Measurements from ENCODE around the gene DHX58.

DNA sequence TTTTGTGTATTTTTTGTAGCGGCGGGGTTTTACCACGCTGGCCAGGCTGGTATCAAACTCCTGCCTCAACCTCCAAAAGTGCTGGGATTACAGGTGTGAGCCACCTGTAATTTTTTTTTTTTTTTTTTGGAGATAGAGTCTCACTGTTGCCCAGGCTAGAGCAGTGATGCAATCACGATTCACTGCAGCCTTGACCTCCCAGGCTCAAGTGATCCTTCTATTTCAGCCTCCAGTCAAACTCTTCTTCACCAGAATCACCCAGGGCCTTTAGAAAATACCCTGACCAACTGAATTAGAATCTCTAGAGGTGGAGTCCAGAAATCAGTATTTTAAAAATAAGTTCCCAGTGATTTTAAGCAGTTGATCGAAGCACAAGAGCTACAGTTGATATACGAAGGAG lies 22.6 kb upstream of the DHX58 start:
- TF ChIP-seq, protein P1, sequence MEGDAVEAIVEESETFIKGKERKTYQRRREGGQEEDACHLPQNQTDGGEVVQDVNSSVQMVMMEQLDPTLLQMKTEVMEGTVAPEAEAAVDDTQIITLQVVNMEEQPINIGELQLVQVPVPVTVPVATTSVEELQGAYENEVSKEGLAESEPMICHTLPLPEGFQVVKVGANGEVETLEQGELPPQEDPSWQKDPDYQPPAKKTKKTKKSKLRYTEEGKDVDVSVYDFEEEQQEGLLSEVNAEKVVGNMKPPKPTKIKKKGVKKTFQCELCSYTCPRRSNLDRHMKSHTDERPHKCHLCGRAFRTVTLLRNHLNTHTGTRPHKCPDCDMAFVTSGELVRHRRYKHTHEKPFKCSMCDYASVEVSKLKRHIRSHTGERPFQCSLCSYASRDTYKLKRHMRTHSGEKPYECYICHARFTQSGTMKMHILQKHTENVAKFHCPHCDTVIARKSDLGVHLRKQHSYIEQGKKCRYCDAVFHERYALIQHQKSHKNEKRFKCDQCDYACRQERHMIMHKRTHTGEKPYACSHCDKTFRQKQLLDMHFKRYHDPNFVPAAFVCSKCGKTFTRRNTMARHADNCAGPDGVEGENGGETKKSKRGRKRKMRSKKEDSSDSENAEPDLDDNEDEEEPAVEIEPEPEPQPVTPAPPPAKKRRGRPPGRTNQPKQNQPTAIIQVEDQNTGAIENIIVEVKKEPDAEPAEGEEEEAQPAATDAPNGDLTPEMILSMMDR (IDR thresholded peaks at IDR 0.05): no peak
- TF ChIP-seq ZFX (IDR thresholded peaks at IDR 0.05; ENCODE audit: borderline replicate concordance): no peak

All from 22Rv1 (cell line).